ENCODE measurements around the gene HEXB.
"Not testable (repeated sequence)": the region's sequence is repeated elsewhere in the genome, so short reads cannot be mapped to it uniquely, and the experiment has no call there.

Gene HEXB

GRCh38 chr5:74659172-74659571 lies 25.9 kb upstream of the HEXB start:
- DNase-seq (ENCODE audit: low read depth): no peak

- DNase-seq (ENCODE audit: low read depth): no peak
These were observed 24.9 kb upstream of the HEXB start for GRCh38 chr5:74660140-74660539.

- no peak for DNase-seq (ENCODE audit: low read depth)
These were observed 24.2 kb upstream of the HEXB start for GRCh38 chr5:74660873-74661272.

- DNase-seq (ENCODE audit: low read depth): no peak
These were observed 20.5 kb upstream of the HEXB start for GRCh38 chr5:74664551-74664950.

GRCh38 chr5:74665273-74665672 lies 19.8 kb upstream of the HEXB start:
- no peak for DNase-seq (ENCODE audit: low read depth)

- no peak for DNase-seq (ENCODE audit: low read depth)
These were observed 19.2 kb upstream of the HEXB start for GRCh38 chr5:74665816-74666215.

- DNase-seq (ENCODE audit: low read depth): no peak
These were observed 17.6 kb upstream of the HEXB start for GRCh38 chr5:74667396-74667795.

GRCh38 chr5:74669821-74670220 lies 15.2 kb upstream of the HEXB start:
- DNase-seq (ENCODE audit: low read depth): no peak

GRCh38 chr5:74670396-74671038 lies 14.5 kb upstream of the HEXB start:
- no peak for DNase-seq (ENCODE audit: low read depth)

GRCh38 chr5:74672215-74672877 lies 12.7 kb upstream of the HEXB start:
- DNase-seq (ENCODE audit: low read depth): no peak

- DNase-seq (ENCODE audit: low read depth): no peak
These were observed 11.8 kb upstream of the HEXB start for GRCh38 chr5:74673011-74673790.

GRCh38 chr5:74676466-74676865 lies 8.6 kb upstream of the HEXB start:
- DNase-seq (ENCODE audit: low read depth): not testable (repeated sequence)

GRCh38 chr5:74678123-74678522 lies 6.9 kb upstream of the HEXB start:
- DNase-seq (ENCODE audit: low read depth): not testable (repeated sequence)

GRCh38 chr5:74679300-74679699 lies 5.7 kb upstream of the HEXB start:
- DNase-seq (ENCODE audit: low read depth): not testable (repeated sequence)

- no peak for DNase-seq (ENCODE audit: low read depth)
These were observed 5.1 kb upstream of the HEXB start for GRCh38 chr5:74679966-74680365.

- DNase-seq (ENCODE audit: low read depth): no peak
These were observed 1.1 kb downstream of the HEXB start for GRCh38 chr5:74685979-74686631.

- DNase-seq (ENCODE audit: low read depth): no peak
These were observed 2.1 kb downstream of the HEXB start for GRCh38 chr5:74686962-74687751.

GRCh38 chr5:74693191-74693590 lies 8.2 kb downstream of the HEXB start:
- DNase-seq (ENCODE audit: low read depth): no peak

- DNase-seq (ENCODE audit: low read depth): no peak
These were observed 32.6 kb downstream of the HEXB start for GRCh38 chr5:74717596-74717995.

GRCh38 chr5:74722271-74722670 lies 37.2 kb downstream of the HEXB start:
- DNase-seq (ENCODE audit: low read depth): no peak

GRCh38 chr5:74725331-74725730 lies 40.3 kb downstream of the HEXB start:
- no peak for DNase-seq (ENCODE audit: low read depth)

- no peak for DNase-seq (ENCODE audit: low read depth)
These were observed 51.7 kb downstream of the HEXB start for GRCh38 chr5:74736759-74737158.
